ENCODE data around the gene ARSA.
A peak's percentile ranks its signal among the peaks of the same experiment; 100 is the strongest.
"Not testable (repeated sequence)": the region's sequence is repeated elsewhere in the genome, so short reads cannot be mapped to it uniquely, and the experiment has no call there.

The ARSA gene

GRCh38 chr22:50627642-50628542, at the start of gene ARSA:
Gene ARSA (minus strand): TSS chr22:50628152. CDS start chr22:50627779, 373 bp downstream.
- peak; percentile 71 to 82 (median 74) for DNase-seq

DNA sequence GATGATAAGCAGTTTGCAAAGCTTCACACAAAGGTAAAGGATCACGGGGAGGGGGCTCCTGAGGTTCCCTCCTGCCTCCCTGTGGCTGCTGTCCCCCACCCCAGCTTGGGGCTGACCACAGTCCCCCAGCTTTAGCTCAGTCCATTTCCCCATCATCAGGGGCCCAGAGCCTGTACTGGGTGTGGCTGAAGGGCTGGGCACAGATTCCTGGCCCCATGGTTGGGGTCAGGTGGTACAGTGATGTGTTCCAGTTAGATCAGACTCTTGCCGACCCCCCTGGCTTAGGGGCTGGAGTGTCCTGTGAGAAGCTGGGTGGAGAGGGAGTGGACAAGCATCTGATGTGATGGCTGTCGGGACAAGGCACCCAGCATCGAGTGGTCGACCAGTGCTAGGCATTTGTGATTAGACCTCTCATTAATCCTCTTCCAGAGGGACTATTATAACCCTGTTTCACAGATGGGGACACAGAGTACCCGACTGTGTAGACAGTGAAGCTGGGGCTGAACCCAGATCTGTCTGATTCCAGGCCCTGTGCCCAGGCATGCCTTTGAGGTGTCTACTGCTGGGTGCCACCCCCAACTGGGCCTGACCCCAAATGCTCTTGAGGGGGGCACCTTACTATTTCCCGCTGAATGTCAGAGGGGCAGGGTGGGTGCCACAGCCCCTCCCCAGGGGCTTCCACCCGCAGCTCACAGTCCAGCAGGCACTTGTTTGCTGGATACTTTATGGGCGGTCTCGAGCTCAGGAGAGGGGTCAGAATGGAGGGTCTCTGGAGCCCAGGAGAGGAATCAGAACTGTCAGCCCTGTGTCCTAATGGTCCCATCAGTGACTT, 48.9 kb upstream of the ARSA start:
- no peak for DNase-seq

- DNase-seq = no peak
Measured at GRCh38 chr22:50676180-50676636, 48.3 kb upstream of the ARSA start.

DNA sequence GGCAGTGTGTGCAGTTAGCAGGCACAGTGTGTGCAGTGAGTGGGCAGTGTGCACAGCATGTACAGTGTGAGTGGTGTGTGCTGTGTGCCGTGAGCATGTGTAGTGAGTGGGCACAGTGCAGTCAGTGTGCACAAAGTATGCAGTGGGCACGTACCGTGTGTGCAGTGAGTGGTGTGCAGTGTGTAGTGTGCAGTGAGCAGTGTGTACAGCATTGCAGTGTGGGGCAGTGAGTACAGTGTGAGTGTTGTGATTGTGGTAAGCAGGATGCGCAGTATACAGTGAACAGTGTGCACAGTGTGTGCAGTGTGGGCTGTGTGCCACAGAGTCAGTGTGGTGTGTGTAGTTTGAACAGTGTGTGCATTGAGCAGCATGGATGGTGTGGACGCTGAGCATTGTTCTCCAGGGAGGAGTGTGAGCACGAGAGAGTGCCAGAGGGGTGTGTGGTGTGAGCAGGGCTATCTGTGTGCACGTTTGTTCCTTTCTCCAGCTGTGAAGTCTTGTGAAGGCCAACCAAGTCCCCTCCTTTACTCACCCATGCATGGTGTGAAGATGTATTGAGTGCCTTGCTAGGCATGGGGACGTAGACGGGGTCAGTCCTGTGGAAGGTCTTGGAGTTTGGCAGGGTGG, 47.7 kb upstream of the ARSA start:
- no peak for DNase-seq

- peak in 1 of 6 experiments; percentile 24 for DNase-seq
Measured at GRCh38 chr22:50674606-50675552, 46.9 kb upstream of the ARSA start.

DNA sequence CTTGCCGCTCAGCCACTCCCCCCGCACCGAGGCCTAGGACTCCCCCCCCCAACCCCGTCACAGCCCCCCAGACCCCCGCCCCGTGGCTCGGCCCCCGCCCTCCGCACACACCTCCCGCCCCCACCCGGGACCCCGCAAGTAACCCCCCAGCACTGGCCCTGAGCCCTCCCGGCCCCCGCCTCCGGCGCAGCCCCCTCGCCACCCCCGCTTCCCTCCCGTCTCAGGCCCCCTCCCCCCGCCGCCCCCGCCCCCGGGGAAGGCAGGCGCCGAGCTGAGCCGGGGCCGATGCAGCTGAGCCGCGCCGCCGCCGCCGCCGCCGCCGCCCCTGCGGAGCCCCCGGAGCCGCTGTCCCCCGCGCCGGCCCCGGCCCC, 46.2 kb upstream of the ARSA start:
- peak in 1 of 6 experiments; percentile 10 for DNase-seq

DNA sequence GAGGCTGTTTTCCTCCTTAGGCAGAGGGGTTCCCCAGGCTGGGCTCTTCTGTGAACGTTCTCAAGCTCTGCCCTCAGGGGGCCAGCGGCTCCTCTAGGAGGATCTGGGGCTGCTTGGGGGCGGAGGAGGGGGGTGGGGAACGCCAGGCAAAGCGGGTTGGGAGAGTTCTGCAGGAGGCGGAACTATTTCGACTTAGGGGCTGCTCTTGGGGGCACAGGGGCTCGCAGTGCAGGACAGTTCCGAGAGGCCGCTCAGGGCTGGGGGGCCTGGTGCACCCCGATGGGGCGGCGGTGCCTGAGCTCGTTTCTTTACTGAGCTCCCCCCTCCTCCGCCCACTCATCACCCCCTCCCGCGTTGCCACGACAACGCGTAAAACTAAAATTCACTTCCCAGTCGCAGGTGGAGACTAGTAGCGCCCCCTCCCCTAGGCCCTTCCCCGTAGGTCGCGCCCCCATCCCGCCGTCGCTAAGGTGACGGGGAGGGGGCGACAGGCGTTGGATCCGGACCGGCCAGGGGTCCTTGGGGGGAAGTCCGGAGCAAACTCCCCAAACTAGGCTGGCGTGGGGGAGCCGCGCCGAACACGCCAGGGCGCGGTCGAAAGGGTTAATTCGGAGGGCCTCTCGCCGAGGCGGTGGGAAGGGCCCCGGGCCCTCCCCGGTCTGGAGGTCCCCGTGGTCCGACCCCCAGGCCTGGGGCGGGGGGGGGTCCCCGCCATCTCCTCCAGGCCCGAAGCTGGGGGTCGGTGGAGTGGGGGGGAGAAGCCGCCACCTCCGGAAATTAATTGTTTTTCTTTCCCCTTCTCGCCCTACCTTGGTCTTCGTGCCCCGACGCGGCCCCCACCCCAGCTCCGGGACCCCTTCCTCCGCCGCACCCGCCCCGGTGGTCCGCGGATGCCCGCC, 45.5 kb upstream of the ARSA start:
- DNase-seq = peak; percentile 7 to 37 (median 24)

DNA sequence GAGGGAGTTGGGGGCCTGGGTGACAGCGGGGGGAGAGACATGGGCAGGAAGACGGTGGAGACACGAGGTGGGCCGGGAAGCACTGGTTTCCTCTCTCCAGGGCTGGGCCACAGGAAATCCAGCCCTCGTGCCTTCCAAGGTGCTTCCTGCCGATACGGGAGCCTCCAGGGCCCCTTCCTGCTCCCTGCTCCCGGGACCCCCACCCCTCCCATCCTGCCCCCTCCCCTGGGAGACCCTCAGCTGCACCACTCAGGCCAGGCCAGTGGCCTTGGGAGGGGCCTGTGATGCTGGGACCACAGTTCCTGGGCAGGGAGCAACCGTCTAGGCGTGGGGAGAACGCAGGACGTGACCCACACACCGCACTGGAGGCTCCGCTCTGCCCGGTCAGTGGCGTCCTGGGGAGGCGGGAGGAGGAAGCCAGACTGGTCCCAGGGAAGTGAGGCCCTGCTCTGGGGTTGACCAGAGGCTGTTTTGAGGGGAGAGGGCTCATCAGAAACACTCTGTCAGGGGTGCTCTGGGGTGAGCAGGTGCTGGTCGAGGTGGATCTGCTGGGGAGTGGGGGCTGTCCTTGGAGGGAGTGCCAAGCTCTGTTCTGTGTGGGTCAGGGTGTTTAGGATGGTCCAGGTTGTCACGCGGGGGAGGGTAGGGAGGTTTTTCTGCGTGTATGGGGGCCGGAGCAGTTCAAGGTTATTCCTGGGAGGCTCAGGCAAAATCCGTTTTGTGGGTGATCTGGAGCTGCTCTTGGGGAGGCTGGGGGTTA, 44.7 kb upstream of the ARSA start, which contains the start of gene SHANK3:
Gene SHANK3 (plus strand): TSS at position 353 of the 760 bp plus-strand sequence.
- no peak for DNase-seq

- DNase-seq = no peak
Measured at GRCh38 chr22:50672041-50672440, 44.1 kb upstream of the ARSA start.

GRCh38 chr22:50671641-50672040, 43.7 kb upstream of the ARSA start:
- DNase-seq = no peak

GRCh38 chr22:50670914-50671538, 43.1 kb upstream of the ARSA start:
- no peak for DNase-seq

GRCh38 chr22:50670513-50670912, 42.6 kb upstream of the ARSA start:
- no peak for DNase-seq

- DNase-seq = no peak
Measured at GRCh38 chr22:50665738-50666137, 37.8 kb upstream of the ARSA start.

- no peak for DNase-seq
Measured at GRCh38 chr22:50665212-50665611, 37.3 kb upstream of the ARSA start.

DNA sequence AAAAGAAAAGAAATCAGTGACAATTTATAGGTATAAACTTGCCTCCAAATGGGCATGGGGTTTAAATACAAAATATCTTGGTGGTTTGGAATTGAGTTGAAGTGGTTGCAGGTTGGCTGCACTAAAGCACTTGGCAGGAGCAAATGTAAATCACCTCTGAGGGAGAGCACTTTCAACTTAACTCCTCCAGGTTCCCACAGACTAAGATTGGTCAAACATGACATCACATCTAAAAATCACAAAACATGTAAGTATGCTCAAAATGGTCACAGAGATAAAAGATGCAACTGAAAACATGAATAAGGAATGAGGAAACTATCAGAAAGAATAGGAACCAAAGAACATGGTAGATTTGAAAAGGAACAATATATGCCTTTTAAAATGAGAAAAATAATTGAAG, 32.4 kb upstream of the ARSA start:
- DNase-seq = no peak

DNA sequence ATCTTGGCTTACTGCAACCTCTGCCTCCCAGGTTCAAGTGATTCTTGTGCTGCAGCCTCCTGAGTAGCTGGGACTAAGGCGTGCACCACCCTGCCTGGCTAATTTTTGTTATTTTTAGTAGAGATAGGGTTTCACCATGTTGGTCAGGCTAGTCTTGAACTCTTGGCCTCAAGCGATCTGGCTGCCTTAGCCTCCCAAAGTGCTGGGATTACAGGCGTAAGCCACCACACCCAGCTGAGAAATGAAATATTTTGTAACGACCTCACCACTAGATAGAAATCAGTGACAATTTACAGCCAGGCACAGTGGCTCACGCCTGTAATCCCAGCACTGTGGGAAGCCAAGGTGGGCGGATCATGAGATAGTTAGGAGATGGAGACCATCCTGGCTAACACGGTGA, 31.8 kb upstream of the ARSA start:
- DNase-seq = not testable (repeated sequence)

DNA sequence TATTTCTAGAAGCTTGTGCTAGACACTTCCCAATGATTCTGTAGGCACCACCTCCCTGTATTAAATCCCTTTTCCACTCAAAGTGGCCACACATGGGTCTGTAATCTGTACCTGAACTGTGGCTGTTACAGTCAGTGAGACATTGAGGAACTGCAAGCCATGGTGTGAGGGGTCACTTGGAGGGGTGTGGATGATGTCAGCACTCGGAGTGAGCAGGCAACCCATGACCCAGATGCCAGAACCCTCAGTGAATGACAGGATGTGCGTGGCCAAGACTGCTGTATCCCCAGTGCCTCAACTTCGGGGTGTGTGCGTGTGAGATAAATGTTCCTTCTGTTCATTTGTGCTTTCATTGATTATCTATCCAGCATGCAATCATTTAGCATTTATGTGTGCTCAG, 30.0 kb upstream of the ARSA start:
- no peak for DNase-seq

DNA sequence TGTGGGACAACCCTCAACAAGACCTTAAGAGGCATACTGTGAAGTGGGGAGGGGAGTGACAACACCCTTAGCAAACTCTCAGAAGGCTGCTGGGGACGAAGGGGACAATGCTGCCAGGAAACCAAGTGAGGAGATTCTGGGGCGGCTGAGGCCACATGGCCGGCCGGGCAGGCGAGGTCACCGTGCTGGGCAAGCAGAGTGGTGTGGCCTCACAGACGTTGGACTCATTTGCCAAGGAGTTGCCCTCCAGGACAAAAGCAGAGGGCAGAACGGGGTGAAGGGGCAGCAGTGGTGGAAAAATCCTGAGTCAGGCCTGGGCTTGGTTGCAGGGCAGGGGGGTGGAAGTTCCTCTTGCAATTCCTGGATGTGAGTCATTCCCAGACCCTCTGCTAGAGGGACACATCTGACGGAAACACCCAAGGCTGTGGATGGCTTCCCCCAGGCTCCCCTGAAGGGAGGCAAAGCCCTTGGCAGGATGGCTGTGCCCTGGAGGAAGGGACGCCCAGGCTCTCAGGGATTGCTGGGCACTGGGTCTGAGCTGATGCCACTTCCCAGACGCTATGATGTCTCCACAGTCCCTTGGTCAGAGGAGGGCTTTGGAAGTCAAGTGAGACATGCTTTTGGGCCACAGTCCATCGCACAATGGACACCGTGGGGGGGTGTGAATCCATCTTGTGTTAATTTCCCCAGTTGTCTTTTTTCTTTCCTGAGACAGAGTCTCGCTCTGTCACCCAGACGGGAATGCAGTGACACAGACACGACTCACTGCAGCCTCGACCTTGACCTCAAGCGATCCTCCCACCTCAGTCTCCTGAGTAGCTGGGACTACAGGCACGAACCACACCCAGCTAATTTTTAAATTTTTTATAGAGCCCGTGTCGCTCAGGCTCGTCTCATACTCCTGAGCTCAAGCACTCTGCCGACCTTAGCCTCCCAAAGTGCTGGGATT, 28.4 kb upstream of the ARSA start:
- DNase-seq = no peak
